Ishikawa (cell line): ENCODE measurements around the gene DSTN.

Source experiments
- CEBPB ChIP-seq: IDR thresholded peaks from 2 replicates; pipeline ENCODE4 v1.6.1; 2012
- CREB1 ChIP-seq: IDR thresholded peaks from 2 replicates; pipeline ENCODE4 v1.6.1; 2012; ENCODE audit warnings: low read depth
- EGR1 ChIP-seq: IDR thresholded peaks from 2 replicates; pipeline ENCODE4 v1.6.1; 2012
- EP300 ChIP-seq: IDR thresholded peaks from 2 replicates; pipeline ENCODE4 v1.6.1; 2012; ENCODE audit warnings: borderline replicate concordance
- FOXM1 ChIP-seq: IDR thresholded peaks from 2 replicates; pipeline ENCODE4 v1.6.1; 2012; ENCODE audit warnings: low read depth, borderline replicate concordance
- MAX ChIP-seq: IDR thresholded peaks from 2 replicates; pipeline ENCODE4 v1.6.1; 2012
- NFIC ChIP-seq: IDR thresholded peaks from 2 replicates; pipeline ENCODE4 v1.6.1; 2012
- RAD21 ChIP-seq: IDR thresholded peaks from 2 replicates; pipeline ENCODE4 v1.6.1; 2012; ENCODE audit warnings: low read depth
- REST ChIP-seq: IDR thresholded peaks from 2 replicates; pipeline ENCODE4 v1.6.1; 2012; ENCODE audit warnings: low read depth, mild to moderate bottlenecking
- TAF1 ChIP-seq: IDR thresholded peaks from 2 replicates; pipeline ENCODE4 v1.6.1; 2012; ENCODE audit warnings: low read depth, mild to moderate bottlenecking
- TCF12 ChIP-seq: IDR thresholded peaks from 2 replicates; pipeline ENCODE4 v1.6.1; 2012; ENCODE audit warnings: low read depth
- TEAD4 ChIP-seq: IDR thresholded peaks from 2 replicates; pipeline ENCODE4 v1.6.1; 2012
- USF1 ChIP-seq: IDR thresholded peaks from 2 replicates; pipeline ENCODE4 v1.6.1; 2012
- YY1 ChIP-seq: IDR thresholded peaks from 2 replicates; pipeline ENCODE4 v1.6.1; 2012; ENCODE audit warnings: low read depth
- ZBTB7A ChIP-seq: IDR thresholded peaks from 2 replicates; pipeline ENCODE4 v1.6.1; 2012; ENCODE audit warnings: low read depth

Gene DSTN

GRCh38 chr20:17633221-17633849 is 63.5 kb downstream of the DSTN start:
- no peak for TF ChIP-seq CREB1
- TF ChIP-seq TEAD4: no peak
- TF ChIP-seq NFIC: no peak
- no peak for TF ChIP-seq REST
- TF ChIP-seq TCF12: no peak
- no peak for TF ChIP-seq TAF1
- no peak for TF ChIP-seq EGR1
- TF ChIP-seq ZBTB7A: no peak
- no peak for TF ChIP-seq MAX
- no peak for TF ChIP-seq YY1
- no peak for TF ChIP-seq CEBPB
- TF ChIP-seq USF1: no peak
- no peak for TF ChIP-seq EP300
- TF ChIP-seq RAD21: no peak

- no peak for TF ChIP-seq TCF12
- no peak for TF ChIP-seq EGR1
- TF ChIP-seq RAD21: no peak
- no peak for TF ChIP-seq CREB1
- no peak for TF ChIP-seq CEBPB
- TF ChIP-seq EP300: no peak
- TF ChIP-seq USF1: no peak
- TF ChIP-seq REST: no peak
- no peak for TF ChIP-seq TAF1
- TF ChIP-seq TEAD4: no peak
- TF ChIP-seq NFIC: no peak
- no peak for TF ChIP-seq MAX
- no peak for TF ChIP-seq FOXM1
- TF ChIP-seq YY1: no peak
- no peak for TF ChIP-seq ZBTB7A
Measured at GRCh38 chr20:17633850-17634500, 64.1 kb downstream of the DSTN start.

- no peak for TF ChIP-seq ZBTB7A
- TF ChIP-seq TCF12: no peak
- no peak for TF ChIP-seq TEAD4
- no peak for TF ChIP-seq USF1
- no peak for TF ChIP-seq FOXM1
- no peak for TF ChIP-seq RAD21
Measured at GRCh38 chr20:17634661-17635331, 64.9 kb downstream of the DSTN start.

GRCh38 chr20:17635332-17636244 is 65.7 kb downstream of the DSTN start:
- no peak for TF ChIP-seq RAD21
- no peak for TF ChIP-seq TAF1
- TF ChIP-seq EGR1: no peak
- no peak for TF ChIP-seq CREB1
- TF ChIP-seq MAX: no peak
- no peak for TF ChIP-seq YY1
- no peak for TF ChIP-seq TEAD4
- no peak for TF ChIP-seq EP300
- TF ChIP-seq ZBTB7A: no peak
- no peak for TF ChIP-seq TCF12
- TF ChIP-seq FOXM1: no peak
- no peak for TF ChIP-seq USF1
- no peak for TF ChIP-seq REST
- no peak for TF ChIP-seq NFIC
- no peak for TF ChIP-seq CEBPB
